Ectodermal cell (in vitro differentiated cells): Measurements from ENCODE around the gene KCNQ4.

ENCODE experiments used
- H3K27ac ChIP-seq: 2 replicates; pipeline ENCODE4 v1.7.0; 2013; ENCODE audit warnings: mild to moderate bottlenecking, low read depth, low read length; ENCODE audit not compliant: insufficient read depth, poor library complexity, severe bottlenecking
- H3K27me3 ChIP-seq: 2 replicates; pipeline ENCODE4 v1.7.0; 2013; ENCODE audit warnings: mild to moderate bottlenecking, low read length; ENCODE audit not compliant: insufficient read depth, control insufficient read depth, poor library complexity, severe bottlenecking
- H3K36me3 ChIP-seq: one replicate; pipeline ENCODE4 v1.7.0; 2013; ENCODE audit warnings: low read length; ENCODE audit not compliant: control insufficient read depth, insufficient read depth
- H3K4me1 ChIP-seq: one replicate; pipeline ENCODE4 v1.7.0; 2013; ENCODE audit warnings: low read length; ENCODE audit not compliant: control insufficient read depth, insufficient read depth
- H3K4me3 ChIP-seq: 2 replicates; pipeline ENCODE4 v1.7.0; 2013; ENCODE audit warnings: low read depth, low read length, control low read depth; ENCODE audit not compliant: insufficient read depth
- H3K9me3 ChIP-seq: 2 replicates; pipeline ENCODE4 v1.7.0; 2013; ENCODE audit warnings: mild to moderate bottlenecking, low read length, moderate library complexity; ENCODE audit not compliant: control insufficient read depth
- WGBS, 2 experiments: methylation state at CpG; one replicate each; pipeline ENCODE4 v1.1.7; 2013; ENCODE audit warnings: missing lambda C conversion rate in 2 of 2; 5-methylcytosine and 5-hydroxymethylcytosine counted together

The KCNQ4 gene

DNA sequence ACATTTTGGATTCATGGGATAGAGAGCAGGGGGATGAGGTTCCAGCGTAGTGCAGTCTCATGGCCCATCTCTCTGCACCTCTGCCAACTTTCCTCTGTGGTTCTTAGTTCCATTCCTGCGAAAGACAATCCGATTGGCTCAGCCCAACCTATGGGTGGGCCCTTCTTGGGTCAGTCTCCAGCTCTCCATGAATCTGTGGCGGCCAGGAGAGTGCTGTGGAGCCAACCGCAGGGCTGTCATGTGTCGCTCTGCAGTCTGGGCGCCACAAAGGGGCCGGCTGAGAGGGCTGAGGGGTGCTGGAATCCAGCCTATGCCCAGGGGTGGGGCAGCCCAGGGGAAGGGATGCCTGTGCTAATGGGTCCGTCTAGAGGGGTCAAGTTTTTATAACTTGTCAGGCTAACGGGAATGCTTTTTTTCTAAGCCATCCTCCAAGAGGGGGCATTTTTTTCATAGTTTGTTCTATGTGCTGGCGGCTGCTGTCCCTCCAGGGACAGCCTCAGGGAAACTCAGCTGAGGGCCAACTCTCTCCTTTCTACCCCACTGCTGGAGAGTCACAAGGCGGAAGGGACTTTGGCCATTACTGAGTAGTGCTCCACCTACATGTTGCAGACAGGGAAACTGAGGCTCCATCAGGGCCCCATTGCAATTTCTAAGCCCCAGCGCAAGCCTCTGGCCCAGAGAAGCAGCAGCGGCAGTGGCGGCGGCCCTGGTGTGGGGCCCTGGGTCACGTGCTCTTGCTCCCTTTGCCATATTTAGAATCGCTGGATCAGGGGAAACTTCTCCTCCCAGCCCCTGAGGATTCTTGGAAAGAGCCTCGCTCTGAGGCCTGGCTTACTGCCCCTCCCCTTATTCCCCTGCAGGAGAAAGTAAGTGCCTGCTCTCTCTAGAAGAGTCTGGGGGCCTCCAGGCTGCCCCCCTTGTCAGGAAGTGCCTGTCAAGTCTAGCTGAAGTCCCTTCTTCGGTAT is 23.4 kb downstream of the KCNQ4 start:
- H3K36me3 ChIP-seq: no peaks in the 10 kb centered on the region
- H3K27me3 ChIP-seq: no peaks in the 10 kb centered on the region
- no peak overlapping the region for H3K27ac ChIP-seq
- no peaks in the 10 kb centered on the region for H3K9me3 ChIP-seq
- H3K4me3 ChIP-seq: no peak overlapping the region
- 78 to 80% methylated on average over 20 of the region's 20 CpGs for WGBS, 2 experiments
- peaks cover 29% of the 10 kb centered on the region for H3K4me1 ChIP-seq

DNA sequence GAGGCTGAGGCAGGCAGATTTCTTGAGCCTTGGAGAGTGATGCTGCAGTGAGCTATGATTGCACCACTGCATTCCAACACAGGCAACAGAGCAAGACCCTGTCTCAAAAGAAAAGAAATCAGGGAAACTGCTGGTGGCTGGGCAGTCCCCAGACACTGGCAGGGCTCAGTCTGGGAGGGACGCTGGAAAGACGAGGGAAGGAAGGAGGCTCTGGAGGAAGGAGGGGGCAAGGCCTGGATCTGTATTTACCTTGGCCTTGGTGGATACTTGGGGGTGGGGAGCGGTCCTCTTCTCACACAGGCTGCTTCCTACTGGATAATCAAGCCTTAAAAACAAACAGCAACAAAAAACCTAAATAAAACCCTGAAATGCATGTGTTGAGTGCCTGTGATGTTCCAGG is 24.4 kb downstream of the KCNQ4 start:
- no peaks in the 10 kb centered on the region for H3K9me3 ChIP-seq
- H3K4me1 ChIP-seq: peaks cover 27% of the 10 kb centered on the region
- peak overlapping the region; percentile 8 for H3K27ac ChIP-seq
- no peaks in the 10 kb centered on the region for H3K36me3 ChIP-seq
- H3K27me3 ChIP-seq: no peaks in the 10 kb centered on the region
- 86 to 88% methylated on average over 3 of the region's 3 CpGs for WGBS, 2 experiments
- no peak overlapping the region for H3K4me3 ChIP-seq

DNA sequence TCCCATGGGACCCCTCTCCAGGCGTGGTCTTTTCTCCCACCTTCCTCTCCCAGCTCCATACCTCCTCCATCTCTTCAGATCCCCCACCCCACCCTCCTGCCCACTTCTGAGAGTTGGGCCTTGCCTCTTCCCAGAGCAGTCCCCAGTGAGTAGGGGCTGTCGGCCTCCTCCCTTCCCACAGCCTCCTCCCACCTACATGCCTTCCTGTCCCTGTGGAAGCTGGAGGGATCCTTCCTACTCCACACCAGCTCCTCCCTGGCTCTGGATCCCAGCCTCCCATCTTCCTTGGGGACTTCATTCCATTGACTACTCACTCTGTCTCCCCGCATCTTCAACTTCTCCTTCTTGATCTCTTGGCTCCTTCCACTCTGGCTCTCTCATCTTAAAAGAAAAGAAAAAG is 24.9 kb downstream of the KCNQ4 start:
- H3K27me3 ChIP-seq: no peaks in the 10 kb centered on the region
- H3K27ac ChIP-seq: no peak overlapping the region
- WGBS, 2 experiments: 88% methylated on average over 3 of the region's 3 CpGs

GRCh38 chr1:40808909-40809308 is 25.3 kb downstream of the KCNQ4 start:
- Histone ChIP-seq H3K4me1 (peaks cover 22% of the 10 kb centered on the region), H3K27me3 (no peaks in the 10 kb centered on the region), H3K27ac (no peak overlapping the region), H3K4me3 (no peak overlapping the region), H3K9me3 (no peaks in the 10 kb centered on the region), H3K36me3 (no peaks in the 10 kb centered on the region)
- WGBS, 2 experiments: 91 to 94% methylated on average over 6 of the region's 6 CpGs

More for the DNA sequence above, 24.9 kb downstream of the KCNQ4 start:
- no peak overlapping the region for H3K4me3 ChIP-seq
- H3K4me1 ChIP-seq: peaks cover 24% of the 10 kb centered on the region
- H3K36me3 ChIP-seq: no peaks in the 10 kb centered on the region
- no peaks in the 10 kb centered on the region for H3K9me3 ChIP-seq

DNA sequence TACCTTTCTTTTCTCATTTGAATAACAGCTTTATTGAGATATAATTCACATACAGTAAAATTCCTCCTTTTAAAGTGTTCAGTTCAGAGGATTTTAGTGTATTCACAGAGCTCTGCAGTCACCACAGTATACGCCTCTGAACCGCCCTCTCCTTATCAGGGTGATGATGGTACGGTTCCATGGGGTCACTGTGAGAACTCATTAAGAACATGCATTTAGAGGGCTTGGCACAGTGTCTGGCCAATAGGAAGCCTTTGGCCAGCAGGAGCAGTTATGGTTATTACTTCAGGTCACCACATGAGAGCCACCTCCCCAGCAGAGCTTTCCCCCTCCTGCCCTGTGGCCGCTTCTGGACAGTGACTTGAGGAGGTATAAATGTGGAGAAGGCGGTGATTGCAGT is 27.3 kb downstream of the KCNQ4 start:
- Histone ChIP-seq H3K36me3 (no peaks in the 10 kb centered on the region), H3K27ac (no peak overlapping the region), H3K4me1 (peaks cover 16% of the 10 kb centered on the region), H3K27me3 (no peaks in the 10 kb centered on the region), H3K9me3 (no peaks in the 10 kb centered on the region), H3K4me3 (no peak overlapping the region)
- WGBS, 2 experiments: 89 to 91% methylated on average over 5 of the region's 5 CpGs

- Histone ChIP-seq H3K36me3 (no peaks in the 10 kb centered on the region), H3K4me3 (no peak overlapping the region), H3K27ac (no peak overlapping the region), H3K9me3 (no peaks in the 10 kb centered on the region), H3K4me1 (peaks cover 6% of the 10 kb centered on the region), H3K27me3 (peaks cover 19% of the 10 kb centered on the region)
- WGBS, 2 experiments: 92 to 93% methylated on average over 9 of the region's 9 CpGs
Measured at GRCh38 chr1:40815420-40815819, 31.8 kb downstream of the KCNQ4 start.

- peak overlapping the region; percentile 42 for H3K4me3 ChIP-seq
Measured at GRCh38 chr1:40817791-40818263, 34.2 kb downstream of the KCNQ4 start.

DNA sequence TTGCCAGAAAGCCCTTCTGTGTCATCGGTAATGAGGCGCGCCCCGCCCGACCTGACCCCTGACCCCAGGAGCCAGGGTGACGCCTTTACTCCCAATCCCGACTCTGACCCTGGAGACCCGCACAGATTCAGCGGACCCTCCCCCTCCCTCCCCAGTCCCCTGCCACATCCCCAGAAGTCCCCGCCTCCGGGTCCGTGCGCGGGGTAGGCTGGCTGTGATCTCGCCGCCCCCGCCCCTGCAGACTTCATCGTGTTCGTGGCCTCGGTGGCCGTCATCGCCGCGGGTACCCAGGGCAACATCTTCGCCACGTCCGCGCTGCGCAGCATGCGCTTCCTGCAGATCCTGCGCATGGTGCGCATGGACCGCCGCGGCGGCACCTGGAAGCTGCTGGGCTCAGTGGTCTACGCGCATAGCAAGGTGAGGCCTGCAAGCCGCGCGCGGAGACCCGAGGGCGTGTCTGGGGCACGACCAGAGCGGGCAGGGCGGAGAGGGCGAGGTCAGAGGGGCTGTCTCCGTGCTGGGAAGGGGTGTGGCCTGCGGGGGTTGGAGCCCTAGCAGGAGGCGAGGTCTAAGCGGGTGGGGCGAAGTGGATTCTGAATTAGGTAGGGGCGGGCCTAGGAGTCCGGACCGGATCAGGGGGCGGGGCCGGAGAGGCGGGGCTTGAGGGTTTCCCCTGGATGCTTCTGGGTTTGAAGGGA is 34.8 kb downstream of the KCNQ4 start:
- 1 to 2% methylated on average over 59 of the region's 59 CpGs for WGBS, 2 experiments
- no peak overlapping the region for H3K27ac ChIP-seq

More at GRCh38 chr1:40817791-40818263, 34.2 kb downstream of the KCNQ4 start:
- H3K27ac ChIP-seq: no peak overlapping the region
- H3K4me1 ChIP-seq: peaks cover 9% of the 10 kb centered on the region
- WGBS, 2 experiments: 28 to 32% methylated on average over 19 of the region's 19 CpGs
- H3K36me3 ChIP-seq: no peaks in the 10 kb centered on the region
- H3K9me3 ChIP-seq: no peaks in the 10 kb centered on the region
- H3K27me3 ChIP-seq: peaks cover 19% of the 10 kb centered on the region

GRCh38 chr1:40819101-40819500 is 35.5 kb downstream of the KCNQ4 start:
- WGBS, 2 experiments: 75 to 77% methylated on average over 25 to 26 of the region's 26 CpGs
- no peak overlapping the region for H3K27ac ChIP-seq
- peaks cover 18% of the 10 kb centered on the region for H3K4me1 ChIP-seq
- no peaks in the 10 kb centered on the region for H3K36me3 ChIP-seq
- H3K9me3 ChIP-seq: no peaks in the 10 kb centered on the region
- peaks cover 19% of the 10 kb centered on the region for H3K27me3 ChIP-seq
- H3K4me3 ChIP-seq: no peak overlapping the region

More for the DNA sequence above, 34.8 kb downstream of the KCNQ4 start:
- Histone ChIP-seq H3K9me3 (no peaks in the 10 kb centered on the region), H3K36me3 (no peaks in the 10 kb centered on the region), H3K4me1 (peaks cover 11% of the 10 kb centered on the region), H3K4me3 (peak overlapping the region; percentile 42), H3K27me3 (peaks cover 19% of the 10 kb centered on the region)

DNA sequence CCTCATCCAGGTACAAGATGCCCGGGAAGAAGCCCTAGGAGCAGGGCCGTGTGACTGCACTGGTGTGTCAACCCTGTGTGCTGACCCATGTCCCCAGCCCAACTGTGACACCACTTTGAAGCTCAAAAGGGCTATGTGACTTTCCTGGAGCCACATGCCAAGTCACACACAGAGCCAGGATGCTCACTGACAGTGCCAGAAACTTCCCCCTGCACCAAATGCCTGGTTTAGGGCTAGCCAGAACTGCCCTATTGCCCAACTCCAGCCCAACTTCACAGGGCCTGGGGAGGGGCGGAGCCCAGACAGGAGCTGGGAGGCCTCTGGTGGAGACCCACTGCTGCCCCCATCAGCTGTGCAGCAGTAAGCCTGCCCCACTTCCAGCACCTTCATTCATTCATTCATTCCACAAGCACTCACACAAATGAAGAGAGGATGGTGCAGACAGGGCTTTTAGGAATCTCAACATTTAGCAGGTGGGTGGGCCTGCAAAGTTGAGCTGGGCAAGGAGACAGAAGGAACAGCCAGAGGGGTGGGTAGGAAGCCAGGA is 36.7 kb downstream of the KCNQ4 start:
- H3K27ac ChIP-seq: no peak overlapping the region
- WGBS, 2 experiments: 89 to 93% methylated on average over 3 of the region's 3 CpGs

More for the DNA sequence above, 36.7 kb downstream of the KCNQ4 start:
- Histone ChIP-seq H3K4me3 (no peak overlapping the region), H3K36me3 (no peaks in the 10 kb centered on the region), H3K27me3 (peaks cover 19% of the 10 kb centered on the region), H3K9me3 (no peaks in the 10 kb centered on the region), H3K4me1 (peaks cover 27% of the 10 kb centered on the region)
